Subcutaneous preadipocyte (primary cell): ENCODE data around the gene PLA2G4C. TPM values are rescaled to one million over a fixed set of nuclear protein-coding genes. Genes with fewer than 3 reads are reported as not detected.

Experiments
- total RNA-seq: library from RNA; depleted of rRNA; stranded (reverse); fragments of >200 nt; gene quantifications from 2 replicates; pipeline ENCODE4 v1.2.3, GENCODE V29; 2012

The PLA2G4C gene, protein sequence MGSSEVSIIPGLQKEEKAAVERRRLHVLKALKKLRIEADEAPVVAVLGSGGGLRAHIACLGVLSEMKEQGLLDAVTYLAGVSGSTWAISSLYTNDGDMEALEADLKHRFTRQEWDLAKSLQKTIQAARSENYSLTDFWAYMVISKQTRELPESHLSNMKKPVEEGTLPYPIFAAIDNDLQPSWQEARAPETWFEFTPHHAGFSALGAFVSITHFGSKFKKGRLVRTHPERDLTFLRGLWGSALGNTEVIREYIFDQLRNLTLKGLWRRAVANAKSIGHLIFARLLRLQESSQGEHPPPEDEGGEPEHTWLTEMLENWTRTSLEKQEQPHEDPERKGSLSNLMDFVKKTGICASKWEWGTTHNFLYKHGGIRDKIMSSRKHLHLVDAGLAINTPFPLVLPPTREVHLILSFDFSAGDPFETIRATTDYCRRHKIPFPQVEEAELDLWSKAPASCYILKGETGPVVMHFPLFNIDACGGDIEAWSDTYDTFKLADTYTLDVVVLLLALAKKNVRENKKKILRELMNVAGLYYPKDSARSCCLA
- 1.8 and 2.2 TPM in 2 replicates for total RNA-seq

DNA sequence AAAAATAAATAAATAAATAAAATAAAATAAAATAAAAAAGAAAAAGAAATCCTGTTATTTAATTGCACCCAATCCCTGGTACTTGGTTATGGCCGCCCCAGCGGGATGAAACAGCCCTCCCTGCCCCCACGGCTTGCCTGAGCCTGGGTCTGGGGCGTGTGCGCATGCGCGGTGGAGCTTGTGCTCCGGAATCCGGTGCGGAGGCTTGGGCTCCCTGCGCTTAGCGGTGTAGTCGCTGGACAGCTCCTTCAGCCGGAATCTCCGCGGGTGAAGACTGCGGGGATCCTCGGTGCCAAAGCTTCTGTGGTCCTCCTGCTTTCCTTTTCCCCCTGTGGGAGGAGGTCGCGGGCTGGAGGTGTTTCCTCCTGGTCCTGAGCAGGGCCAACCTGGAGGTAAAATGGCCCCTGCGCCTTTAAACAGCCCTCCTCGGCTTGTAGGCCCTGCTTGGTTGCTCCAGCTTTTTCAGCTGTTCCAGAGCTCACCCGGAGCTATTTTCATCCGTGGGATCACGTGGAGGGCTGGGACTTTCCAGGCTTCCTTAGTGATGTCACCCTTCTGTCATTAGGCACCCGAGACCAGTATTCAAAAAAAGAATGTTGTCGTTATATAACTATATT is at the start of gene PLA2G4C:
PLA2G4C (minus strand) TSS at position 468 of the 617 bp plus-strand sequence. CDS start 4,288 bp downstream, outside the sequence.

DNA sequence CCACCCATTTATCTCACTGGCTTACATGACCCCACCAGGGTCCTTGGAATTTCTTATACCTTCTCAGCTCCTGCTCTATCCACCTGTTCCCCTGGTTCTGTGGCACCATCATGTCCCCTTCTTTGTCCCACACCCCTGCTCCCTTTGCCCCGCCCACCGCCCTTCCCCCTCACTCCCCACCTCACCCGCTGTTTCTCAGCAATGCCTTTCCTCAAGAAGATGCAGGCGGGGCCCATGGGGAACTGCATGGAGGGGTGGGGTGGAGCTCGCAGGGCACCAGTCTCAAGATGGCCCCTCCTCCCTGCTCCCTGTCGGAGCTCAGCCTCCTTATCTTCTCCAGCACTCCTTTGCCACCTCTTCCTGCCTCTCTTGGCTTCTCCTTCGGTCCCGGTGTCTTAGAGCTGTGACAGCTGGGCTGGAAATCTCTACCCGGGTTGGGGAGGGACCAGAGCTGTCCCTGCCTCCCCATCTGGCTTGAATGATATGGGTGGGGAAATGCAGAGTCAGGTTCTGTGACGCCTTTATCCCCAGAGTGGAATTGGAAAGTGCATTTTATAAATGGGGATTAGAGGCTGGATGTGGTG is 66.8 kb downstream of the PLA2G4C start, which contains the start of gene CABP5:
CABP5 (minus strand) TSS at position 405 of the 584 bp plus-strand sequence; CDS start at position 248, 157 bp downstream.

Other genes starting within 250 kb of the PLA2G4C start
- not detected in 2 replicates for gene SULT2A1, start 224.5 kb downstream of the PLA2G4C start, total RNA-seq
- not detected in 2 replicates for gene BSPH1, start 118.6 kb downstream of the PLA2G4C start, total RNA-seq
- not detected in 2 replicates for gene ELSPBP1, start 116.2 kb downstream of the PLA2G4C start, total RNA-seq
- not detected in 2 replicates for gene CABP5, start 66.7 kb downstream of the PLA2G4C start, total RNA-seq
- gene LIG1, start 59.5 kb upstream of the PLA2G4C start, total RNA-seq, result 34.9 and 51.2 TPM in 2 replicates
- gene ZSWIM9, start 59.9 kb upstream of the PLA2G4C start, total RNA-seq, result 1.1 and 1.8 TPM in 2 replicates
- gene CARD8, start 145.1 kb upstream of the PLA2G4C start, total RNA-seq, result 10.7 and 14.9 TPM in 2 replicates
- gene ZNF114, start 159.3 kb upstream of the PLA2G4C start, total RNA-seq, result under 0.01 and 0.39 TPM in 2 replicates
- 345 and 381 TPM in 2 replicates for gene EMP3, start 214.7 kb upstream of the PLA2G4C start, total RNA-seq